Activated naive CD8-positive, alpha-beta T cell (primary cell): ENCODE measurements around the gene USP4.

ENCODE experiments used
- H3K27ac Mint-ChIP-seq: one replicate; pipeline ENCODE4 v1.8.0; 2021; ENCODE audit warnings: mixed read lengths
- H3K27me3 Mint-ChIP-seq: one replicate; pipeline ENCODE4 v1.8.0; 2021; ENCODE audit warnings: mixed read lengths
- H3K36me3 Mint-ChIP-seq: one replicate; pipeline ENCODE4 v1.8.0; 2021; ENCODE audit warnings: mixed read lengths
- H3K4me1 Mint-ChIP-seq: one replicate; pipeline ENCODE4 v1.8.0; 2021; ENCODE audit warnings: low read depth, mixed read lengths
- H3K4me3 Mint-ChIP-seq: one replicate; pipeline ENCODE4 v1.8.0; 2021; ENCODE audit warnings: mild to moderate bottlenecking, mixed read lengths
- H3K9me3 Mint-ChIP-seq: one replicate; pipeline ENCODE4 v1.8.0; 2021; ENCODE audit warnings: low read depth, mixed read lengths

USP4 gene

GRCh38 chr3:49283997-49284396 is 55.9 kb downstream of the USP4 start:
- Mint-ChIP-seq H3K27me3 (no peaks in the 10 kb centered on the region), H3K36me3 (peaks cover 8% of the 10 kb centered on the region), H3K4me1 (no peaks in the 10 kb centered on the region), H3K27ac (no peak overlapping the region), H3K4me3 (no peak overlapping the region), H3K9me3 (no peaks in the 10 kb centered on the region)

GRCh38 chr3:49279376-49279775 is 60.5 kb downstream of the USP4 start:
- H3K4me1 Mint-ChIP-seq, result peaks cover 24% of the 10 kb centered on the region
- peaks cover 3% of the 10 kb centered on the region for H3K36me3 Mint-ChIP-seq
- H3K4me3 Mint-ChIP-seq, result no peak overlapping the region
- no peaks in the 10 kb centered on the region for H3K27me3 Mint-ChIP-seq
- H3K27ac Mint-ChIP-seq, result no peak overlapping the region
- no peaks in the 10 kb centered on the region for H3K9me3 Mint-ChIP-seq

GRCh38 chr3:49278548-49278947 is 61.3 kb downstream of the USP4 start:
- H3K36me3 Mint-ChIP-seq, result peaks cover 3% of the 10 kb centered on the region

GRCh38 chr3:49277383-49277775 is 62.5 kb downstream of the USP4 start:
- H3K4me3 Mint-ChIP-seq, result peak overlapping the region; percentile 80

More at GRCh38 chr3:49278548-49278947, 61.3 kb downstream of the USP4 start:
- peaks cover 29% of the 10 kb centered on the region for H3K4me1 Mint-ChIP-seq
- H3K27me3 Mint-ChIP-seq, result no peaks in the 10 kb centered on the region
- no peak overlapping the region for H3K4me3 Mint-ChIP-seq
- H3K9me3 Mint-ChIP-seq, result no peaks in the 10 kb centered on the region
- peak overlapping the region; percentile 67 for H3K27ac Mint-ChIP-seq

GRCh38 chr3:49276475-49277382 is 63.1 kb downstream of the USP4 start, which contains the start of gene C3orf62:
C3orf62 (minus strand) TSS chr3:49277232; CDS start chr3:49276872, 360 bp downstream.
- Mint-ChIP-seq H3K27ac (peak within 1 kb of the TSS; percentile 86), H3K36me3 (peaks cover 3% of the 10 kb centered on the region), H3K9me3 (no peaks in the 10 kb centered on the region), H3K4me3 (peak within 1 kb of the TSS; percentile 80), H3K27me3 (no peaks in the 10 kb centered on the region), H3K4me1 (peaks cover 31% of the 10 kb centered on the region)

More at GRCh38 chr3:49277383-49277775, 62.5 kb downstream of the USP4 start:
- Mint-ChIP-seq H3K4me1 (peaks cover 31% of the 10 kb centered on the region), H3K9me3 (no peaks in the 10 kb centered on the region), H3K27ac (peak overlapping the region; percentile 86), H3K27me3 (no peaks in the 10 kb centered on the region), H3K36me3 (peaks cover 3% of the 10 kb centered on the region)

- Mint-ChIP-seq H3K4me1 (peaks cover 31% of the 10 kb centered on the region), H3K27ac (peak overlapping the region; percentile 34), H3K27me3 (no peaks in the 10 kb centered on the region), H3K4me3 (no peak overlapping the region), H3K36me3 (peaks cover 4% of the 10 kb centered on the region), H3K9me3 (no peaks in the 10 kb centered on the region)
Measured at GRCh38 chr3:49273825-49274532, 65.9 kb downstream of the USP4 start.

- peaks cover 8% of the 10 kb centered on the region for H3K36me3 Mint-ChIP-seq
- H3K27ac Mint-ChIP-seq, result no peak overlapping the region
Measured at GRCh38 chr3:49271047-49271446, 68.8 kb downstream of the USP4 start.

GRCh38 chr3:49270156-49270500 is 69.7 kb downstream of the USP4 start:
- no peaks in the 10 kb centered on the region for H3K27me3 Mint-ChIP-seq
- no peaks in the 10 kb centered on the region for H3K9me3 Mint-ChIP-seq
- H3K4me1 Mint-ChIP-seq, result peaks cover 8% of the 10 kb centered on the region
- H3K4me3 Mint-ChIP-seq, result no peak overlapping the region
- no peak overlapping the region for H3K27ac Mint-ChIP-seq
- peaks cover 11% of the 10 kb centered on the region for H3K36me3 Mint-ChIP-seq

More at GRCh38 chr3:49271047-49271446, 68.8 kb downstream of the USP4 start:
- Mint-ChIP-seq H3K4me1 (peaks cover 12% of the 10 kb centered on the region), H3K27me3 (no peaks in the 10 kb centered on the region), H3K9me3 (no peaks in the 10 kb centered on the region), H3K4me3 (no peak overlapping the region)

GRCh38 chr3:49269443-49270155 is 70.3 kb downstream of the USP4 start:
- no peaks in the 10 kb centered on the region for H3K27me3 Mint-ChIP-seq
- H3K36me3 Mint-ChIP-seq, result peaks cover 11% of the 10 kb centered on the region
- H3K9me3 Mint-ChIP-seq, result no peaks in the 10 kb centered on the region
- peaks cover 8% of the 10 kb centered on the region for H3K4me1 Mint-ChIP-seq
- H3K27ac Mint-ChIP-seq, result no peak overlapping the region
- no peak overlapping the region for H3K4me3 Mint-ChIP-seq

GRCh38 chr3:49266410-49267095 is 73.3 kb downstream of the USP4 start:
- Mint-ChIP-seq H3K4me1 (no peaks in the 10 kb centered on the region), H3K4me3 (no peak overlapping the region), H3K27me3 (no peaks in the 10 kb centered on the region), H3K36me3 (peaks cover 11% of the 10 kb centered on the region), H3K27ac (no peak overlapping the region), H3K9me3 (no peaks in the 10 kb centered on the region)

GRCh38 chr3:49265661-49266386 is 74.0 kb downstream of the USP4 start:
- no peak overlapping the region for H3K27ac Mint-ChIP-seq
- no peaks in the 10 kb centered on the region for H3K4me1 Mint-ChIP-seq
- H3K9me3 Mint-ChIP-seq, result no peaks in the 10 kb centered on the region
- peaks cover 11% of the 10 kb centered on the region for H3K36me3 Mint-ChIP-seq
- H3K4me3 Mint-ChIP-seq, result no peak overlapping the region
- no peaks in the 10 kb centered on the region for H3K27me3 Mint-ChIP-seq

- no peaks in the 10 kb centered on the region for H3K4me1 Mint-ChIP-seq
- no peaks in the 10 kb centered on the region for H3K27me3 Mint-ChIP-seq
- no peak overlapping the region for H3K4me3 Mint-ChIP-seq
Measured at GRCh38 chr3:49263159-49263889, 76.5 kb downstream of the USP4 start.

GRCh38 chr3:49260806-49261324 is 79.0 kb downstream of the USP4 start:
- Mint-ChIP-seq H3K9me3 (no peaks in the 10 kb centered on the region), H3K4me1 (no peaks in the 10 kb centered on the region), H3K27me3 (no peaks in the 10 kb centered on the region), H3K27ac (no peak overlapping the region), H3K4me3 (no peak overlapping the region), H3K36me3 (peaks cover 2% of the 10 kb centered on the region)

More at GRCh38 chr3:49263159-49263889, 76.5 kb downstream of the USP4 start:
- Mint-ChIP-seq H3K27ac (no peak overlapping the region), H3K9me3 (no peaks in the 10 kb centered on the region), H3K36me3 (peaks cover 5% of the 10 kb centered on the region)
